BE2C (cell line): Measurements from ENCODE around the gene MSH3.

Experiments
- DNase-seq: peaks from one replicate; pipeline ENCODE4 v3.0.0-alpha.2; 2020
- H3K27me3 ChIP-seq: fragments of 250-450 bp; sonication (Bioruptor Pico); 2 replicates; pipeline ENCODE4 v1.5.1; 2020; ENCODE audit warnings: mild to moderate bottlenecking
- H3K36me3 ChIP-seq: fragments of 250-450 bp; sonication (Bioruptor Pico); 2 replicates; pipeline ENCODE4 v1.5.1; 2020; ENCODE audit warnings: mild to moderate bottlenecking
- H3K4me1 ChIP-seq: fragments of 250-450 bp; sonication (Bioruptor Pico); 2 replicates; pipeline ENCODE4 v1.5.1; 2020
- H3K4me3 ChIP-seq: 2 replicates; pipeline ENCODE4 v1.5.1; 2011; ENCODE audit warnings: low read depth, low read length
- H3K9me3 ChIP-seq: fragments of 250-450 bp; sonication (Bioruptor Pico); 2 replicates; pipeline ENCODE4 v1.5.1; 2020
- CTCF ChIP-seq: IDR thresholded peaks from 2 replicates; pipeline ENCODE4 v1.5.1; 2012; ENCODE audit warnings: mild to moderate bottlenecking, low read depth, low read length

MSH3 gene

GRCh38 chr5:80704221-80704620 is 49.8 kb downstream of the MSH3 start:
- TF ChIP-seq CTCF = no peak
- H3K9me3 ChIP-seq = no peaks in the 10 kb centered on the region
- no peaks in the 10 kb centered on the region for H3K4me1 ChIP-seq
- no peaks in the 10 kb centered on the region for H3K27me3 ChIP-seq
- no peak overlapping the region for H3K4me3 ChIP-seq
- H3K36me3 ChIP-seq = no peaks in the 10 kb centered on the region; the same call in 1 of the 2 replicates
- no peak for DNase-seq

- no peaks in the 10 kb centered on the region; the same call in 1 of the 2 replicates for H3K36me3 ChIP-seq
- H3K27me3 ChIP-seq = no peaks in the 10 kb centered on the region
- TF ChIP-seq CTCF = no peak
- H3K9me3 ChIP-seq = no peaks in the 10 kb centered on the region
- no peak overlapping the region for H3K4me3 ChIP-seq
- H3K4me1 ChIP-seq = no peaks in the 10 kb centered on the region
- no peak for DNase-seq
These were observed 50.8 kb downstream of the MSH3 start for GRCh38 chr5:80705216-80705769.

- no peak overlapping the region for H3K4me3 ChIP-seq
- no peak for DNase-seq
- TF ChIP-seq CTCF = no peak
- no peaks in the 10 kb centered on the region for H3K4me1 ChIP-seq
- H3K27me3 ChIP-seq = no peaks in the 10 kb centered on the region
- no peaks in the 10 kb centered on the region; the same call in 1 of the 2 replicates for H3K36me3 ChIP-seq
- no peaks in the 10 kb centered on the region for H3K9me3 ChIP-seq
These were observed 51.3 kb downstream of the MSH3 start for GRCh38 chr5:80705801-80706200.

GRCh38 chr5:80706835-80707447 is 52.5 kb downstream of the MSH3 start:
- no peak for DNase-seq
- Histone ChIP-seq H3K9me3 (no peaks in the 10 kb centered on the region), H3K36me3 (no peaks in the 10 kb centered on the region; the same call in 1 of the 2 replicates), H3K27me3 (no peaks in the 10 kb centered on the region), H3K4me1 (no peaks in the 10 kb centered on the region), H3K4me3 (no peak overlapping the region)
- no peak for TF ChIP-seq CTCF

GRCh38 chr5:80707645-80708044 is 53.2 kb downstream of the MSH3 start:
- no peak overlapping the region for H3K4me3 ChIP-seq
- no peaks in the 10 kb centered on the region for H3K9me3 ChIP-seq
- no peak for TF ChIP-seq CTCF
- H3K27me3 ChIP-seq = no peaks in the 10 kb centered on the region
- H3K36me3 ChIP-seq = no peaks in the 10 kb centered on the region; the same call in 1 of the 2 replicates
- no peaks in the 10 kb centered on the region for H3K4me1 ChIP-seq
- no peak for DNase-seq

GRCh38 chr5:80711216-80711615 is 56.8 kb downstream of the MSH3 start:
- Histone ChIP-seq H3K9me3 (no peaks in the 10 kb centered on the region), H3K36me3 (no peaks in the 10 kb centered on the region; the same call in 1 of the 2 replicates), H3K4me1 (no peaks in the 10 kb centered on the region), H3K27me3 (no peaks in the 10 kb centered on the region), H3K4me3 (no peak overlapping the region)
- TF ChIP-seq CTCF = no peak
- DNase-seq = no peak
